Cardiac fibroblast (primary cell): ENCODE data around the gene SPAG16.
A peak's percentile ranks its signal among the peaks of the same experiment; 100 is the strongest.
"Not testable (repeated sequence)": the region's sequence is repeated elsewhere in the genome, so short reads cannot be mapped to it uniquely, and the experiment has no call there.

ENCODE experiments used
- DNase-seq, 2 donors: peaks; one replicate each; pipeline versions ENCODE4 v3.0.0 to v3.0.0-alpha.2; 2010; ENCODE audit warnings: low read depth in 2 of 2
- H3K4me3 ChIP-seq, 2 donors: replicated peaks in 1 of 2; 1 replicate in 1 of 2; 2 replicates in 1 of 2; pipeline ENCODE4 v1.5.1; 2011; ENCODE audit warnings: low read depth in 2 of 2, low read length in 2 of 2, mild to moderate bottlenecking in 2 of 2, moderate library complexity in 1 of 2
- CTCF ChIP-seq: IDR thresholded peaks from one replicate; pipeline ENCODE4 v1.5.1; 2011; ENCODE audit warnings: low read depth, mild to moderate bottlenecking, low read length, inconsistent platforms

SPAG16 gene

GRCh38 chr2:213971536-213971935 is 687.3 kb downstream of the SPAG16 start:
- no peak for DNase-seq
- TF ChIP-seq CTCF = no peak
- H3K4me3 ChIP-seq = no peak overlapping the region

- H3K4me3 ChIP-seq = no peak overlapping the region
- TF ChIP-seq CTCF = no peak
- peak; percentile 40 to 41 for DNase-seq
These were observed 696.6 kb downstream of the SPAG16 start for GRCh38 chr2:213980883-213981282.

GRCh38 chr2:213989207-213989606 is 704.9 kb downstream of the SPAG16 start:
- no peak for DNase-seq
- no peak for TF ChIP-seq CTCF
- no peak overlapping the region for H3K4me3 ChIP-seq

GRCh38 chr2:213991453-213992108 is 707.3 kb downstream of the SPAG16 start:
- peak in 1 of 2 donors; percentile 13 for DNase-seq
- TF ChIP-seq CTCF = no peak
- H3K4me3 ChIP-seq = no peak overlapping the region

DNA sequence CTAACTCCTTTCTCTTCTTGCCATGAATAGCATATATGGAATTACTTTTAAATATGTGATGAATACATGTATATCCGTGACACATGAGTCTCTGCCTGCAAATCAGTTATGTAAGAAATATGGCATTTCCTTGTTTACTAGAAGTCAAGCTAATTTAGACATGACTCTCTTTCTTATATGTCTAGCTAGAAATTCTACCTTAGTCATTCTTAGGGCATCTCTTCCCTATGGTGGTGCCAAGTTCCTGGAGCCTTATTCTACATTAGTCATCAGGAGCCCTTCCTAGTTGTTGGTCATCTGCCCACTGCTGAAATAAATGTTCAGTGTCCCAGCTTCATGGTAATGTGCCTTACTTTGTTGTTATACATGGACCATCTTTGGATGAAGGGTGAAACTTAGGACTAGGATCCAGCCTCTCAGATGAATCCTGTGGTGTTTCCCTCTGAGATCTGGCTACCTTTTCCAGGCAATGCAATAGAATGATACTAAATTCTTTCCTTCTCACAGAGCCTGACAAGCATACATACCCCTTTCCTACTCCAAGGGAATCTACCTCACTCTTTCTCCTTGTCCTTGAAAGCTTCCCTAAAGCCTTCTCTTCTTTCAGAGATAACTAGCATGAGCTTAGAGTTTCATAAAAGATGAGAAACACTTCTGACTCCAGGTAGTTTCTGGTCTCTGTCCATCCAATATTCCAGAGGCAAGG is 711.3 kb downstream of the SPAG16 start:
- H3K4me3 ChIP-seq = no peak overlapping the region
- DNase-seq = peak; percentile 79 to 93
- TF ChIP-seq CTCF = no peak

- DNase-seq = not testable (repeated sequence)
These were observed 714.7 kb downstream of the SPAG16 start for GRCh38 chr2:213998976-213999375.

DNA sequence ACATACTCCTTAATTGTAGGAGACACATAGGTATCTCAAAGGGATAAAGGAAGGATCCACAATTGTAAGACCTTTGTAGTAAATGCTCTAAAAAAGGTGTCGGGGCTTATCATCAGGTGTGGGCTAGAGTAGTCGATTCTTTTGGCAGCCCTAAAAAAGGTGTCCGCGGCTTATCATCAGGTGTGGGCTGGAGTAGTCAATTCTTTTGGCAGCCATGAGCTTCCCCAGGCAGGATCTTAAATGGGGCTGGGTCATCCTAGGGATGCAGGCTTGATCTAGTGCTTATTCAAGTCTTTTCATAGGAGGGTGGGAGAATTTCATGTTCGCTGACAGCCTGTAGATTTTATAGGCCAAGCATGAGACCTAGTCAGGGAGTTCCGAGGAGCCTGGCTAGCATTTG is 720.2 kb downstream of the SPAG16 start:
- TF ChIP-seq CTCF = no peak
- H3K4me3 ChIP-seq = no peak overlapping the region
- DNase-seq = no peak

More at GRCh38 chr2:213998976-213999375, 714.7 kb downstream of the SPAG16 start:
- not testable (repeated sequence) for H3K4me3 ChIP-seq
